Astrocyte (in vitro differentiated cells and primary cell): ENCODE results near the gene RNASEH2C.
"Not testable (repeated sequence)": the region's sequence is repeated elsewhere in the genome, so short reads cannot be mapped to it uniquely, and the experiment has no call there.

Experiments used
- CTCF ChIP-seq: IDR thresholded peaks from 2 replicates; pipeline ENCODE4 v1.5.1; 2011; ENCODE audit warnings: low read depth, mild to moderate bottlenecking, inconsistent platforms, low read length, moderate library complexity; ENCODE audit not compliant: insufficient read depth
- EZH2 ChIP-seq: IDR thresholded peaks from 2 replicates; pipeline ENCODE4 v1.6.1; 2012; ENCODE audit warnings: mild to moderate bottlenecking, low read length, inconsistent platforms; ENCODE audit not compliant: insufficient read depth

GRCh38 chr11:65767806-65768205 lies 47.2 kb upstream of the RNASEH2C start:
- TF ChIP-seq EZH2, CTCF: not testable (repeated sequence)
